GM19193 (cell line): ENCODE measurements around the gene PRDM16.

Experiments used
- POLR2A ChIP-seq: IDR thresholded peaks from 4 replicates; pipeline ENCODE4 v1.6.1; 2011; ENCODE audit not compliant: insufficient read depth, insufficient read length; ENCODE audit errors: extremely low read depth

PRDM16 gene

GRCh38 chr1:3418600-3418999 is 349.6 kb downstream of the PRDM16 start:
- TF ChIP-seq POLR2A: no peak

- TF ChIP-seq POLR2A: no peak
These were observed 350.6 kb downstream of the PRDM16 start for GRCh38 chr1:3419415-3420204.

GRCh38 chr1:3420218-3420951 is 351.4 kb downstream of the PRDM16 start:
- no peak for TF ChIP-seq POLR2A

GRCh38 chr1:3422638-3423037 is 353.6 kb downstream of the PRDM16 start:
- no peak for TF ChIP-seq POLR2A

- no peak for TF ChIP-seq POLR2A
These were observed 354.3 kb downstream of the PRDM16 start for GRCh38 chr1:3423245-3423829.

GRCh38 chr1:3423896-3424611 is 355.1 kb downstream of the PRDM16 start:
- TF ChIP-seq POLR2A: no peak

GRCh38 chr1:3425486-3426215 is 356.6 kb downstream of the PRDM16 start:
- TF ChIP-seq POLR2A: no peak

GRCh38 chr1:3426956-3427535 is 358.0 kb downstream of the PRDM16 start:
- TF ChIP-seq POLR2A: no peak

GRCh38 chr1:3427711-3428704 is 359.0 kb downstream of the PRDM16 start:
- TF ChIP-seq POLR2A: no peak

- no peak for TF ChIP-seq POLR2A
These were observed 359.9 kb downstream of the PRDM16 start for GRCh38 chr1:3428899-3429298.

GRCh38 chr1:3429320-3429719 is 360.3 kb downstream of the PRDM16 start:
- no peak for TF ChIP-seq POLR2A

- TF ChIP-seq POLR2A: no peak
These were observed 360.8 kb downstream of the PRDM16 start for GRCh38 chr1:3429766-3430165.

GRCh38 chr1:3430406-3430805 is 361.4 kb downstream of the PRDM16 start:
- TF ChIP-seq POLR2A: no peak

- TF ChIP-seq POLR2A: no peak
These were observed 361.8 kb downstream of the PRDM16 start for GRCh38 chr1:3430820-3431219.

- TF ChIP-seq POLR2A: no peak
These were observed 362.3 kb downstream of the PRDM16 start for GRCh38 chr1:3431266-3431665.
